Ovary (tissue), 3 donors: ENCODE results near the gene ARMC10.

Experiments used
- CTCF ChIP-seq, 3 donors: fragments of 450-650 bp in 2 of 3; fragments of 200-600 bp in 1 of 3; IDR thresholded peaks; one replicate each; pipeline versions ENCODE4 v1.5.1 to v1.8.0; 2016 to 2022; ENCODE audit warnings: antibody characterized with exemption in 3 of 3, mild to moderate bottlenecking in 1 of 3
- EP300 ChIP-seq: sonication (generic); formaldehyde crosslinking; IDR thresholded peaks from one replicate; pipeline ENCODE4 v1.6.1; 2017; ENCODE audit warnings: antibody characterized with exemption
- POLR2A ChIP-seq: fragments of 450-650 bp; IDR thresholded peaks from one replicate; pipeline ENCODE4 v1.6.1; 2017; ENCODE audit warnings: antibody characterized with exemption, mild to moderate bottlenecking, moderate library complexity
- donor health status: DM: no; HTN: no; CAD: no.

GRCh38 chr7:103093429-103093828 lies 18.5 kb downstream of the ARMC10 start:
- no peak for TF ChIP-seq CTCF (IDR thresholded peaks at IDR 0.05)
- no peak for TF ChIP-seq POLR2A
- no peak for TF ChIP-seq EP300
